Activated CD8-positive, alpha-beta memory T cell treated with anti-CD3 and anti-CD28 coated beads for 4 hours (primary cell): Measurements from ENCODE around the gene SHTN1.

Experiments
- DNase-seq, 2 donors: peaks; one replicate each; pipeline ENCODE4 v3.0.0-alpha.2; 2020; ENCODE audit warnings: low read depth in 2 of 2

SHTN1 gene

GRCh38 chr10:116870949-116871348, 134.0 kb downstream of the SHTN1 start:
- no peak for DNase-seq

- DNase-seq, result no peak
Observed at GRCh38 chr10:116868722-116869121, 136.3 kb downstream of the SHTN1 start.

GRCh38 chr10:116868198-116868676, 136.8 kb downstream of the SHTN1 start:
- no peak for DNase-seq

GRCh38 chr10:116866987-116867595, 137.9 kb downstream of the SHTN1 start:
- DNase-seq, result no peak

- DNase-seq, result no peak
Observed at GRCh38 chr10:116866066-116866465, 138.9 kb downstream of the SHTN1 start.

GRCh38 chr10:116864436-116864835, 140.6 kb downstream of the SHTN1 start:
- no peak for DNase-seq

- DNase-seq, result no peak
Observed at GRCh38 chr10:116861796-116862195, 143.2 kb downstream of the SHTN1 start.

- DNase-seq, result no peak
Observed at GRCh38 chr10:116857156-116857555, 147.8 kb downstream of the SHTN1 start.

- no peak for DNase-seq
Observed at GRCh38 chr10:116853701-116854100, 151.3 kb downstream of the SHTN1 start.

- DNase-seq, result no peak
Observed at GRCh38 chr10:116853287-116853686, 151.7 kb downstream of the SHTN1 start.

GRCh38 chr10:116852246-116852645, 152.7 kb downstream of the SHTN1 start:
- no peak for DNase-seq

GRCh38 chr10:116850058-116850611, 154.9 kb downstream of the SHTN1 start:
- DNase-seq, result no peak

- DNase-seq, result no peak
Observed at GRCh38 chr10:116849248-116850057, 155.5 kb downstream of the SHTN1 start, which contains the start of gene ENO4. TSS of gene ENO4 (plus strand) at chr10:116849499. CDS start at chr10:116849567, 68 bp downstream.

GRCh38 chr10:116848944-116849247, 156.1 kb downstream of the SHTN1 start:
- DNase-seq, result no peak

- DNase-seq, result no peak
Observed at GRCh38 chr10:116848032-116848943, 156.7 kb downstream of the SHTN1 start.

- no peak for DNase-seq
Observed at GRCh38 chr10:116845823-116846222, 159.2 kb downstream of the SHTN1 start.

- DNase-seq, result no peak
Observed at GRCh38 chr10:116840389-116841075, 164.5 kb downstream of the SHTN1 start.

- DNase-seq, result no peak
Observed at GRCh38 chr10:116838143-116838725, 166.8 kb downstream of the SHTN1 start.

GRCh38 chr10:116836902-116837523, 168.0 kb downstream of the SHTN1 start:
- no peak for DNase-seq

- no peak for DNase-seq
Observed at GRCh38 chr10:116836083-116836482, 168.9 kb downstream of the SHTN1 start.
